Effector CD8-positive, alpha-beta T cell (primary cell): ENCODE measurements around the gene ESR1.
"Not testable (repeated sequence)": the region's sequence is repeated elsewhere in the genome, so short reads cannot be mapped to it uniquely, and the experiment has no call there.

Experiments used
- DNase-seq: peaks from one replicate; lab custom pipeline; 2025; lab: John Stamatoyannopoulos, UW

The ESR1 gene

DNA sequence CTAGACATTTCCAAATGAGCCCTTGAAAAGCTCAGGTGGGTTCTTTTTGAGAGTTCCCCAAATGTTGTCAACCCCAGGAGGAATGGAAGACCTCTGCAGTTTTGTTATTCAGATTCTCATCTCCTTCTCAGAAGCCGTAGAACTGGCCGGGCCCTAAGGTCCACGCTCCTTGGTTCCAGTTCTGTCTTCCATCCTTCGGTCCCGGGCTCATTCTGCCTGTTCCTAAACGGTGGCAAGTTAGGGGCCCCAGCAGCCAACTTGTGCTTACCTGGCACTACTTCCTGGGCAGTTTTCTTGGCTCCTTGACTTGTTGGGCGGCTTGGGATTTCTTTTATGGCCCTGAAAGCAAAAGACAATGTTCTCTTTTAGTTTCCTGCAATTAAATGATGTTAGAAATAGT, 6.4 kb downstream of the ESR1 start:
- no peak for DNase-seq

DNA sequence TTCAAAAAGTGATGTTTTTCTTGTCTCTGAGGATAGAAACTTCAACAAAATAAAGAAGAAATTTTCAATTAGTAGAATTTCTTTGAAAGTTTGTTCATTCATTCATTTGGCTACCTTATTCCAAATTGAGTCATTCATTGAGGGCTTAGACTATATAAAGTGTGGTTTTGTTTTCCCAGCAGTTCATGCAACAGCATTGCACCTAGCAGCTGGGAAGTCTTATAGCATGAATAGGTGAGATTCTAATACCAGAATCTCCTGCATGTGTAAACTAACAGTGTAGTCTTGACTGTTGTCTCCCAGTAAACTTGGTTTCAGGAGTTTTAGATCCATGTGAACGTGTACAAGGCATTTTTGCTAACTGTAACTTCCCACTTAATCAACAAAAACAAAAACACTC, 7.1 kb downstream of the ESR1 start:
- no peak for DNase-seq

DNA sequence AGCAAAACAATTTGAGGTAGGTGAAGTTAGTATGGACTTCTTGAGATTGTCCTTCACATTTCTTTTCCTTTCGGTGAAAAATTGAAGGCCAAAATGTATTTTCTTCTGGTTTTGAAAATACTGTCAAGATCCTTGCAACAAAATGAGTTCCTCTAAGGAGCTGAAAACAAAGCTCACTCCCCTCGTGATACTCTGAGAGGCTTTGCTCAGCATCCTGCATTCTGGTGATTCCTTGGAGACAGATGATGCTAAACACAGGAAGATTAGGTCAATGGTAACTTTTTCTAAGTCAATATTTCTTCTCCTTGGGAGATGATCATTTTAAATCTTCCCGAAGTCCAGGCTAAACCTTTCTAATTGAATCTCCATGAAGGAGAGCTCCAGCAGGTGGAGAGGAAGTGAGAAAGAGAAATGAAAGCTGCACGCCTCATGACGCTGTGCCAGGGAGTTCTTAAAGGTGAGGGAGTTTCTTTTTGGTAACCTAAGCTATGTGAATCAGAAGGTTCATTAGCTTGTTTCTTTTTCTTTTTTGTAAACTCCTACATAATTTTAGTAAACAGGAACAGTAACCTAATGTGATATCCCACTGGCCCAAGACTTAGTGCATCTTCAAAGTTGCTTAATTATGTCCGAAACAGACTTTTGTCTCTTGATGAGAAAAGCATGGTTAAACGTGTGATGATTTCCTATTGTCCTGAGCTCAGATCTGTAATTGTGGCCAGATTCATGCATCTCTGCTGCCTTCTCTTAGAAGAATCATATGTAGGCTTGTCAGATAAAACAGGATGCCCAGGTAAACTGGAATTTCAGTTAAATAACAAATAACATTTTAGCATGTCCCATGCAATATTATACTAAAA, 15.0 kb downstream of the ESR1 start:
- DNase-seq, result no peak

DNA sequence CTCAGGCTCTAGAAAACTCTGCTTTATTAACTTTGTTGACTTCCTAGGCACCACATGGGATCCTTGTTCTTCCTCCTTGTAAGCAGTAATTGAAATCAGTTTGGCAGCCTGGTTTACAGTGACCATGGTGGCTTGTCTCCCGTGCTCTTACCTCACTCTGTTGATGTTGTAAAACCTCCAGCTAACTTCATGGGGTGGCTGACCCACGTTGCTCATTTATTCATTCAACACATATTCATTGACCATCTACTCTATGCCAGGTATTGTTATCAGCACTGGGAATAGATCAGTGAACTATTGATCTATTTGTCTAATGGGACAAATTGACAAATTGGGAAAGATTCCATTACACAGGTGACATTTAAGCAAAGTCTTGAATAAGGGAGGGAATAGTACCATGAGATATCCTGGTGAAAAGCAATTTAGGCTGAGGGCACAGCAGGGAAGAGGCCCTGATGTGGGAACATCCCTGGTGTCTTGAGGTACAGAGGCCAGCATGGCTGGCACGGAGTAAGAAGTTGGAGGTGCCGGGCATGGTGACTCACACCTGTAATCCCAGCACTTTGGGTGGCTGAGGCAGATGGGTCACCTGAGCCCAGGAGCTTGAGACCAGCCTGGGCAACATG, 19.1 kb downstream of the ESR1 start:
- no peak for DNase-seq

DNA sequence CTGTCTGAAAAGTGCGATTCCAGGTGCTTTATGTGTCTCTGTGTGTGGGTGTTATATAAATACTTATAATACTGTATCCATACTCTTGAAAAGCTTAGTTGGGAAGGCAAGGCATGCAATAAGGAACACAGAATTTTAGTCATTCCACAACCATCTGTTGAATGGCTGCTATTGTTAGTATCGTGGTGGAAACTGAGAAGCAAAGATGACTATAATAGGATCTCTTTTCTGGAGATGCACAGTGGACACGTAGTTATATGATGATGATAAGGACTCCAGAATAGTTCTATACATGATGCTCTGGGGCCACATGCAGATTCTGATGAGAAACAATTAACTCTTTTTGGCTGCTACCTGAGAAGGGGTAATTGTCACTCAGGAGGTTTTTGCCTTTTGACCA, 25.2 kb downstream of the ESR1 start:
- no peak for DNase-seq

DNA sequence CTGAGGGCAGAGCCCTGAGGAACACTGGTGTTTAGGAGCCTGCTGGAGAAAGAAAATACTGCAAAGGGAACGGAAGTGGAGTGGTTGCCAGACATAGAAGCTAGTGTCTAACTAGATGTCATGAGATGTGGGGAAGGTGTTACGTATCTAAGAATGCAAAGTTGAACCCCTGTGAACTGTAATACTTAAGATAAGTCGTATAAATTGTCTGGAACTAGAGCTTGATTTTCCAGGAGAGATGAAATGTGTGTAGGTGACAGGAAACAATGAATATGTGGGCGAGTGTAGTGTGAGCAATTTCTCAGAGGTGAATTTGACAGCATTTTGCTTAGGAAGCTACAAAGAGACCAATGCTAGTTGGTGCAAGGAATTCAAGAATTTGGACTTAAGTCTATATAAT, 27.9 kb downstream of the ESR1 start:
- no peak for DNase-seq

DNA sequence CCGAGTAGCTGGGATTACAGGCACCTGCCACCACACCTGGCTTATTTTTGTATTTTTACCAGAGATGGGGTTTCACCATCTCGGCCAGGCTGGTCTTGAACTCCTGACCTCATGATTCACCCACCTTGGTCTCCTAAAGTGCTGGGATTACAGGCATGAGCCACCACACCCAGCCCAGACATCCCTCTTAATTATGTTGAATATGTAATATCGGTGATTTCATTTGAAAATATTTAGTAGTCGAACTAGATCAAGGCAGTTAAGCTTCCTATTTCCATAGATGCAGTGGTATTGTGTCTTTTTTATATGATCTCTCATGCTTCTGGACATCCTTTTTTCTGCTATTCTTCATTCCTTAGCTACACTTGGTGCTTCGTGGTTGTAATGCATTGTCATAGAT, 29.7 kb downstream of the ESR1 start:
- no peak for DNase-seq

DNA sequence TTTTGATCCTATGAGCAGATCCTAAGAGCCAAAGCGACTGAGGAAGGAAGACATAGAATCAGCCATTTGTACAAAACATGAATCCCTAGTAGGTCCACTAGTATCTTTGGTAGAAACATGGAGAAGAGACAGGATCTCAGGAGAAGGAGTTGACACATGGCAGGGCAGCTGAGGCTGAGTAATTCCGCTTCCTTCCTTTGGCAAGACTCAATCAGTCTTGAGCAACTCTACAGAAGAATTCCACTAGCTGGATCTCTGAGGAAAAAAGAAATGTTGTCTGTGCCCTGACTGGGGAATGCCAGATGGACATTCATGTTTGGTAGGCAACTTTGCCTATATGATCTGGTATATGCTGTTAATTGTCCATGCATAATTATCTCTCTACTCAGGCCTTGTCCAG, 35.3 kb downstream of the ESR1 start:
- no peak for DNase-seq

DNA sequence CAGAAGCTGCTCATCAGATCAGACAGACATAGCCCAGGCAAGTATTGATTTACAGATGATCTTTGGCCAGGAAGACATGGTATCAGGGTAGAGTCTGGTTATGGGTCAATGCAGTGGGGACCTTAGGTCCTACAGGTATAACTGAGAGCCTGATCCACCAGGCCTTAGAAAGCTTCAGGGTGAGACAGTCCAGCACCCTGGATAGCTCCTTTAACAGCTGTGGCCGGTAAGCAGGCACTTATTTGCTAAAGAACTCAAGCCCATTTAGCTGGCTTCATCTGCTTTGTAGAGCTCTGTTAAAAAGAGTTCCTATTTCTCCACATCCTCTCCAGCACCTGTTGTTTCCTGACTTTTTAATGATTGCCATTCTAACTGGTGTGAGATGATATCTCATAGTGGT, 39.6 kb downstream of the ESR1 start:
- DNase-seq, result no peak

DNA sequence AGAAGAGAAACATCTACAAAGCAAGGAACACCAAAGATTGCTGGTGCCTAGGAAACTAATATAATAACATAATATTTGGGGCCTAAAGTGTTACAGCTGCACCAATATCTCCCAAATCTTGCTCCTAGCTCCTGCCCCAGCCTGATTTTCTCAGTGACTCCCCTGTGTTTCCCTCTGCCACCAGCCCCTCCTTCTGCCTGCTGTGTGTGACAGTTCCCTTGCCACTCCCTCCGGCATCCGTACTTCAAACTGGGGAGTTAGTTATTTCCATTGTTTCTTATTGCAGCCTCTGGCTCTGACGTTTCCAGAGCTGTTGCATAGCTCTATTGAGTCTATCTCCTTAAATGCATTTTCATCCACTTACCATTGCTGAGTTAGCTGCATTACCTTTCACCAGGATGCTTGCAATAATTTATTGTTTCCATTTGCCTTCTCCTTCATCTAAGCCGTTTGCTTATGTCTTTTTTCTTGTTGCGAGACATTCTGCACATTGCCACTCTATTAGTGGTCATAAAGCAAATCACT, 43.1 kb downstream of the ESR1 start:
- DNase-seq, result no peak

DNA sequence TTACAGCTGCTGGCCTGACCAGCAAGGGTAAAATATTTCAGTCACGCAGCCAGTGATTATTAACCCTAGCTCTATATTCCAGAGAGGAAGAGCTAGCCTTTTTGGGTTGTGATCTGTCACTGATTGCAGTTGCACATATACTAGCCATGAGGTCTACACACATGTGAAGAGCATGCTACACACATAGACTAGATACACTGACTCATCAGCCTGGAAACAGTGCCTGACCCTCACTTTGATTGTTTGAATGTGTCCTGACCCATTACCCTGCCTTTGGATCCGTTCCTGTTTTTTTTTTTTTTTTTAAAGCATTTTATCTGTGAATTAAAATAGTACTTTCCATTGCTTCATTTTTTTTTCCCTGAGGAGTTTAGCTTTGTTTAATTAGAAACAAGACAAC, 50.8 kb downstream of the ESR1 start:
- DNase-seq, result no peak

DNA sequence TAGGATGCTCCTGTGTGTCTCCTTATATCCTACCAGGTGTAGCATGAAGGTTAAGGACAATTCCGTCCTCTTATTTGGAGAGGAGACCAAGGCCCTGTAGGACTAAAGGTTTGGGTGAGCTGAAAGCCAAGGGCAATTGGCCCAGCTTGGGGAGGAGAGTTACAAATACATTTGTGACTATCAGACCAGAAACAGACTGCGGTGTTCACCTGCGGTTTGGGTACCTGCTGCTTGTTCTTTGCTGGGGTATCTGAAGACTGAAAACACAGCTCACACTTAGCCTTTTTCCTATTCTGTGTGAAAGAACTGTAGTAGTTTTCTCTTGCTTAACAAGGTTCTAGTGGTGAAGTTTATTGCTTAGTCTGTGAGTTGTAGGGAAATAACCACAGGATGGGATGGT, 55.0 kb downstream of the ESR1 start:
- no peak for DNase-seq

DNA sequence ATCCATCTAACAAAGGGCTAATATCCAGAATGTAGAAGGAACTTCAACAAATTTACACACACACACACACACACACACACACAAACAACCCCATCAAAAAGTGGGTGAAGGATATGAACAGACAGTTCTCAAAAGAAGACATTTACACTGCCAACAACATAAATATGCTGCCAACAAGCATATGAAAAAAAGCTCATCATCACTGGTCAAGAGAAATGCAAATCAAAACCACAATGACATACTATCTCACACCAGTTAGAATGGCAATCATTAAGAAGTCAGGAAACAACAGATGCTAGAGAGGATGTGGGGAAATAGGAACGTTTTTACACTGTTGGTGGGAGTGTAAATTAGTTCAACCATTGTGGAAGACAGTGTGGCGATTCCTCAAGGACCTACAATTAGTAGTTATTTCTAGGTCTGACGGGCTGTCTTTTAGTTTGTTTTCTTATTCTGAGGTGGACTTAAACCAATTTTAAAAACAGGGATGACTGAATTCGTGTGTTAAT, 59.9 kb downstream of the ESR1 start:
- not testable (repeated sequence) for DNase-seq

DNA sequence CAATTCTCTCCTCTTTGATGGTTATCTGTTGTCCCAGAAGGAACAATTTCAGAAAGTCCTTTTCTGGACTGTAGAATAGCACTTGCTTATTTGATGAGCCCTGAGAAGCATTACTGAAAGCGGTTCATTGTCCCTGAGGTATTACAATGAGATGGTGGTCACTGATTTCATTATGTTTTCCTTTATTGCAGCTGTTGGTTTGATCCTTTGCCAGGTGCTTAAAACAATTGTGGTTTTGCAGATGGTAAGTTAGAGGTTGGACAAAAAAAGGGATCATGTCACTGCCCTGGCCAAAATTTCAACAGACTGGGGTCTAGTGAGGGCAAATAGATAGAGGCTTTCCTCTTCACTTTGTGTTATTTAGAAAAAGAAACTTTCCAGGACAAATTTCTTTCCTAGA, 61.9 kb downstream of the ESR1 start:
- no peak for DNase-seq

DNA sequence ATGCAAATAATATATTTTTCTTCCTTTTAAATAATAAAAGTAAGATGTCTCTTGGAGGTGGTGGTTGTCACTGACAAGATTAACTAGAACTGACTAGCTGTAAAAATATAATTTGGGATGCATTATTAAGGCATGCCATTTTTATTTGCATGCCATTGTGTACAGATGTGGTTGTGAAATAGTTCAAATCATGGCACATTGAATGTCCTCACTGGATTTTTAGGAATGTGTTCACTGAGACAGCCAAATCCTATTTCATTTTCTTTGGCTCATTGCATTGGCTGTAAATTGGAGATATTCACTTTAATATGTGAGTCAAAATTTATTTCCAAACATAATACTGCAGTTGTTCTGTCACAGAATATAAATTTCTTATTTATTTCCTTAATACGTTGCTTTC, 62.3 kb downstream of the ESR1 start:
- DNase-seq, result no peak

DNA sequence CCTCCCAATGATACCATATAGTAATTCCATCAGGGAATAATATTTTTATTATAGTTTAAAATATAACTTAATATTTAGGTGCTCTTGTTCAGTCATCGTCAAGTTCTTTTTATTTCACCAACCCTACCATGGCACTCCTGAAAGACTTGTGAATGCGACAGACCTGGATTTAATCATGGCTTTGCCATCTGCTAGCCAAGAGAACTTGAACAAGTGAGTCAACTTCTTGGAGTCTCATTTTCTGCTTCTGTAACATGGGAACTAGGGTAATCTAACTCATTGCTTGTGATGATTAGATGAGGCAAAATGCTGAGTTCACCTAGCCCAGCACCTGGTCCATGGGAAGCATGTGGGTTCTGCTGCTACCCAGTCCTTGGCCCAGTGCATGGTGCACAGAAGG, 62.9 kb downstream of the ESR1 start:
- no peak for DNase-seq

DNA sequence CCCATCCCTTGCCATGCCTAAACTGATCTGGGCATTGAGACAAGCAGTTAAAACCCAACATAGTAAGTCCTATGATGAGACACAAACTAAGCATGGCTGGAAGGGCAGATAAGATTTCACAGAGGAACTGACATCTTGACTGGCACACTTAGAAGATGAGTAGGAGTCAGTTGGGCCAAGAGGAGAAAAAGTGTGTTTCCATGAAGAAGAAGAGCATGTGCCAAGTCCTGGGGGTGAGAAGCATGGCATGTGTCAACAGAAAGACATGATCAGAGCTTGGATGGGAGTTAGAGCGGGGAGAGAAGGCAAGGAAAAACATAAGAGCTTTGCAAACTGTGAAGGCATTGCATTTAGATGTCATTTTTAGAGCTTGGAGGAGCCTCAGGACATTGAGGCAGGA, 68.0 kb downstream of the ESR1 start:
- DNase-seq, result no peak

DNA sequence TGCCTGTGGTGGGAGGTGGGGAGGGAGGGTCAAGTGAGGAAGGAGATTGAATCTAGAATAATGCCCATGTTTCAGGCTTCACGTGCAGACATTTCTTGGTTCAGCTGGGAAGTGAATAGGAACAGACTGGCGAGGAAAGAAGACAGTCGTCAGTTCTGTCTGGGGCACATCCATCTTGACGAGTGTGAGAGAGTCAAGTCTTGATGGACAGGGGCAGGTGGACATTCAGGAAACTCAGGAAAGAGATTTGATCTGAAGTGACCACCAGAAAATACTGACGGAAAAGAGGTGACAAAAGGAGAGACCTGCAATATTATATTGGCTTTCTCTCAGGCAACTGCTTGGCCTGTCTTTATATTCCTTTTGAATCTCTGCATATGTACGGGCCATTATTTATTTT, 68.6 kb downstream of the ESR1 start:
- no peak for DNase-seq

DNA sequence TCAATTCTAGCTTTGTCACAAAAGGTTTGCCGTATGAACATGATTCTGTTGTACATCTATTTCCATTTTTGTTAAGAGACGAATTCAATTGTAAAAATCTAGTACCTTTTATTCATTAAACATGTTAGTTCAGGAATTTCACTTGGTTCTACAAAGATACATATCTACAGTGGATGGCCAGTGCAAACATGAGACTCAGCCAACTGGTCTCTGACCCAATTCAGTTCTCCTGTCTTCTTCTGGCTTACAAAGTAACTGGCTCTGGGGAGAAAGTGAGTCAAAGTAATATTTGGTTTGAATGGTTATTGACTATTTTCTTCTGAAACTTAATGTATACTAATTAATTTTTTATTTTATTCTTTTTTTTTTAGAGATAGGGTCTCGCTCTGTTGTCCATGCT, 70.0 kb downstream of the ESR1 start:
- DNase-seq, result no peak

DNA sequence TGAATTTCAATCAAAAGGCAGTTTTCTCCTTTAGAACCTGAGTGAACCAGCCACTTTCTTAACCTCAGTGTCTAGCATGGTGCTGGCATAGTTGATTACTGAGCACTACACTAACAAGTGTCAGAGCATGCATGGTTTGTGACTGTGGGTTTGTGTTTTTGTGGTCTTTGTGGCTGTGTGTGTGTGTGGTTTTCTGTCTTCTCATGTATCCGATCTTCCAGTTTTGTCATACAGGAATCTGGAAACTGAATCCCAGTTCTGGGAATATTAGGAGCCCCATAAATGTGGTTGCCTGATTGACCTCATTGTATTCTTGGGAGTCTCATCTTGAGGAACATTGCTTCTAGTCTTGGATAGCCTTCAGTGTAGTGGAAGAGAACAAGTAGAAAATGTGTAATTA, 73.7 kb downstream of the ESR1 start:
- DNase-seq, result no peak

DNA sequence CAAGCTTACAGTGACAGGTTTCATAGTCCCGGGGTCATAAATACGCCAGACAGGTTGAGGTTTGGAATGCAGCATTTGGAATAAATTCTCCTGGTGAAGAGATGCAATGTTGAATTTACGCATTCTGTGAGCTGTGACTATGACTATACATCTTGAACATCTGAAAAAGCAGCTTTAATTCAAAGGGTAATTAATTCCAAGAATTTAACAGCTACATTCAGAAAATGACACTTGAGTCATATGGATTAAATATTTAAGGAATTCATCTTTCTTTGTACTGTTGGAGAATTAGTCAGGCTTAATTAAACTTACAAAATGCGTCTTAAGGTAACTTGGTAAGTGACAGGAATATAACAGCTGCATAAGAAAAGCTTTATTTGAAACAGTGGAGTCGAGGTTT, 74.7 kb downstream of the ESR1 start:
- DNase-seq, result no peak

DNA sequence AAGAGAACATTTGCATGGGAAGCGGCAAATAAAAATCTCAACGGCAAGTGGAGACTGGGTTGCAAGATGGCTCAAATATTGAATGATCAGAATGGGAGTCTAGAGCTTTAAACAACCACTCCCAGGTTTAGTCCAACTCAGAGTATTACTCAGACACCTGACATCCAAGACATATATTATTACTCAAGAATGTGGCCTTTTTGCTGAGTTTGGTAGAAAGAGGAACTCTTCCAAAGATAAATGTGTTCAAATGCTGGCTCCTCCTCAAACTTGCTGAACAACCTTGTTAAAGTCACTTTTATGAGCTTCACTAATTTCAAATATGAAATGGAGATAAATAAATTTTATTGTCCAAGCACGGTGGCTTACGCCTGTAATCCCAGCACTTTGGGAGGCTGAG, 77.8 kb downstream of the ESR1 start:
- DNase-seq, result no peak

DNA sequence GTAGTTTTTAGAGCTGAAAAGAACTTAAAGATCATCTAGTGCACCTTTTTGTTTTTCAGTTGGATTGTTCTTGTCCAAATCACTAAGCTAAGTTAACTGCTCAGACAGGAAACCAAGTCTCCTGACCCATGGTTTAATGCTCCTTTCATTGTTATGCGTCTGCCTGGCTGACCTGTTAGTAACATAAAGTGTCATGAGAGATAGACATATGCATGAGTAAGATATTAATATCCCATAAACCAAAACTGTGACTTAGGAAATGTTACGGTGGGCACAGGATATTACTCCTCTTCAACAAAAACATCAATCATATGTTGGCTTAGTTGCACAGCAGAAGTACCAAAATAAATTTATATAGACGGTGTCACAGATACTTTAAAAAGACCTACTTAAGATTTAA, 84.0 kb downstream of the ESR1 start:
- no peak for DNase-seq
